ENCODE measurements around the gene GPATCH3.

- no peak for TF ChIP-seq CTCF (IDR thresholded peaks at IDR 0.05 in 8 of 11, conservative IDR thresholded peaks at IDR 0.05 in 3 of 11)
- no peak for TF ChIP-seq POLR2AphosphoS5 (IDR thresholded peaks at IDR 0.05)
- no peak for TF ChIP-seq POLR2A (IDR thresholded peaks at IDR 0.05)
These were observed 20.9 kb upstream of the GPATCH3 start for GRCh38 chr1:26921126-26921539.
